Measurements from ENCODE around the gene OTOP3.

OTOP3 gene

DNA sequence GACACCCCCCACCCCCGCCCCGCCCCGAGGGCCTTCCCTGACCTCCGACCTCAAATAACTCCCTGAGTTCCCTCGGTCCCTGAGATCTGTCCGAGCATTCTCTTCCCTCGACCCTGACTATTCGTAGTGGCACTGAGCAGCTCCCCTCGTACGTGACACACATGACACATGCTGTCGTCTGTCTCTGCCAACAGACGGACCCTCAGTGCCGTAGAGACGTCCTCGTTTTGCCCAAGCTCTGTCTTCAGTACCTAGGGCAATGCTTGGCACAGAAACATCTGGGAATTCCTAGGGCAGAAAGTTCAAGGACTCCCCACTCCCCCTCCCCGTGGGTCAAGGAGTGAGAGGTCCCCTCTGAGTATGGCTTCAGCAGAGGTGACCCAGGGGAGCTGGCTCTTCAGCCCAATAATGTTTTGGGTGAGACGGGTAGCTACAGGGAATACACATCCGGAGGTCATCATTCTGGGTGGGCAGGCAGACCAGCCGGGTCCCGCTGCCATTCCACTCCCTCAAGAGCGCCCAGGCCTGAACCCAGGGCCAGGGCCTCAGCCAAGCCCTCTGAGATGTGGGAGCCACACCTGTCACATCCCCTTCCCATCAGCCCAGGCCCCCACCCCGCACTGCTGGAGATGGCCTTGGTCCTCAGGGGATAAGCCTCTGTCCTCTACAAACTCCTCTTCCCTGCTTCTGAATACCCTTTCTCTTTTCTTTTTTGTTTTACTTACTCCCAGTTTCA is 41.6 kb upstream of the OTOP3 start:
- no peak for DNase-seq (ENCODE audit: low read depth)
- no peak overlapping the region for H3K4me3 ChIP-seq (replicated peaks; ENCODE audit: low read depth, low read length)
- TF ChIP-seq, protein P1, sequence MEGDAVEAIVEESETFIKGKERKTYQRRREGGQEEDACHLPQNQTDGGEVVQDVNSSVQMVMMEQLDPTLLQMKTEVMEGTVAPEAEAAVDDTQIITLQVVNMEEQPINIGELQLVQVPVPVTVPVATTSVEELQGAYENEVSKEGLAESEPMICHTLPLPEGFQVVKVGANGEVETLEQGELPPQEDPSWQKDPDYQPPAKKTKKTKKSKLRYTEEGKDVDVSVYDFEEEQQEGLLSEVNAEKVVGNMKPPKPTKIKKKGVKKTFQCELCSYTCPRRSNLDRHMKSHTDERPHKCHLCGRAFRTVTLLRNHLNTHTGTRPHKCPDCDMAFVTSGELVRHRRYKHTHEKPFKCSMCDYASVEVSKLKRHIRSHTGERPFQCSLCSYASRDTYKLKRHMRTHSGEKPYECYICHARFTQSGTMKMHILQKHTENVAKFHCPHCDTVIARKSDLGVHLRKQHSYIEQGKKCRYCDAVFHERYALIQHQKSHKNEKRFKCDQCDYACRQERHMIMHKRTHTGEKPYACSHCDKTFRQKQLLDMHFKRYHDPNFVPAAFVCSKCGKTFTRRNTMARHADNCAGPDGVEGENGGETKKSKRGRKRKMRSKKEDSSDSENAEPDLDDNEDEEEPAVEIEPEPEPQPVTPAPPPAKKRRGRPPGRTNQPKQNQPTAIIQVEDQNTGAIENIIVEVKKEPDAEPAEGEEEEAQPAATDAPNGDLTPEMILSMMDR (IDR thresholded peaks at IDR 0.05; ENCODE audit: low read length, missing control alignments) = no peak

DNA sequence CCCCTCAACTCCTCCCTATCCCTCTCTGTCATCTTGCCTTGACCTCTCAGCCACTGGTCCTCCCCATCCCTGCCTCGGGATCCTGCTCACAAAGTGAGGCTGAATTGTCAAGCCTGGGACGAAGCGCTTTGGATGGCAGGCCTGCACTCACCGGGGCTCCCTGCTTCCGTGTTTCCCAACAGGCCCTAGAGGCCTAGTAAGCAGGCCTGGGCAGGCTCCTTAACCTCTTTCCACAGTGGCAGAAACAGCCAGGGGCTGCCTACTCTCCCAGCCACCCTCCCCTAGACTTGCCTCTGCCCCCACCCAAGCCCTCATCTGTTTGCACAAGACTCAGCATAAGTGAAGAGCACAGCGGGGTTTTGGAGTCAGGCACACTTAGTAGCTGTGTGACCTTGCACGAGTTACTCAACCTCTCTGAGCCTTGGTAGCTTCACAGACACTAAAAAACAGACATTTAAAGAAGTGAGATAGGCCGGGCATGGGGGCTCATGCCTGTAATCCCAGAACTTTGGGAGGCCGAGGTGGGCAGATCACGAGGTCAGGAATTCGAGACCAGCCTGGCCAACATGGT is 37.2 kb upstream of the OTOP3 start:
- no peak overlapping the region for H3K4me3 ChIP-seq (replicated peaks; ENCODE audit: low read depth, low read length)
- DNase-seq (ENCODE audit: low read depth) = no peak
- TF ChIP-seq, protein P1 (IDR thresholded peaks at IDR 0.05; ENCODE audit: low read length, missing control alignments) = no peak

DNA sequence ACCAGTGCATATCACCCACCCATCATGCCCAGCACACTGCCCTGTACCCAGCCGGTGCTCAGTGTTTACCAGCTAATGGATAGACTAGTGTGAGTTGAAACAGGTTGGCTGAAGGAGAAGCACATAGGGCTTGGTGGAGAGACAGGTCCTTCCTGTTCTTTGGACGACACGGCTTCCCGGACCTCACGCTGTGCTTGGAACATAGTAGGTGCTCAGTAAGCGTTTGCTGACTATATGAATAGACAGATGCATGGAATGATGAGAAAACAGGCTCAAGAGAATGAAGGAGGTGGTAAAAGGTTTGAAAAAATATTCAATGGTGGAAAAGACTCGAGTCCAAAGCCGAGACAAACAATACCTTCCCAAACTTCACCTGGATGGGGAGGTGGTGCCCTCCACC is 35.5 kb upstream of the OTOP3 start:
- no peak overlapping the region for H3K4me3 ChIP-seq (replicated peaks; ENCODE audit: low read depth, low read length)
- DNase-seq (ENCODE audit: low read depth) = no peak
- TF ChIP-seq, protein P1 (IDR thresholded peaks at IDR 0.05; ENCODE audit: low read length, missing control alignments) = no peak

DNA sequence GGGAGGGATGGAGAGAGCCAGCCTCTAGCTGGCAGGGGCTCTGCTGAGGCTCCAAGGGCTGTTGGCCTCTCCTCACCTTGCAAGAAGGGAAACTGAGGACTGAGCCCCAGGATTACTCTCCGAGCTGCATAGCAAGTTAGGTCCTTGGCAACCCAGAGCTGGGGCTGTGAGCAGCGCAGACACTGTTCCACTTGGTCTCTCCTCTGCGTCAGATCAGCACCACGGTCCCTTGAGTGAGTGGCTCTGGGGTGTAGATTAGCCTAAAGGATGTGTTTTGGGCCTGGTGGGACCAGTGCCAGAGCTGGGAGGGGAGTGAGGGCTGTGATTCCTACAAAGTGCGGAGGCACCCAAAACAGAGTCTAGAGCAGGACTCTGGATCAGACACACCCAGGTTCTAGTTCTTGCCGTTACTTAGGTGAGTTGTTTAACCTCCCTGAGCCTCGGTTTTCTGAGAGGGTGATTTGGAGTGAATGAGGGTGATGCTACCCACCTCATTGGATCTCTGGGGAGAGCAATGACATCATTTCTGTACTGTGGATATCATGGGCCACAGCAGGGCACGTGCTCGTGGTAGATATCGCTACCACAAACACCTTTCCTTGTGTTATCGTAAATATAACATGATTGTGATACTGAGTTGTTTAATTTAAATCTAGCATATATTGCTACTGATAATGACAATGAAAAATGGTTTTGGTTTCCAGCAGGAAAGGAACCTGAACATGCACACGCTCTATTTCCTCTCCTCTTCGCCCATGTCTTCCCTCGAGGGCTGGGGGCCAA is 34.2 kb upstream of the OTOP3 start:
- no peak overlapping the region for H3K4me3 ChIP-seq (replicated peaks; ENCODE audit: low read depth, low read length)
- TF ChIP-seq, protein P1 (IDR thresholded peaks at IDR 0.05; ENCODE audit: low read length, missing control alignments) = no peak
- no peak for DNase-seq (ENCODE audit: low read depth)

DNA sequence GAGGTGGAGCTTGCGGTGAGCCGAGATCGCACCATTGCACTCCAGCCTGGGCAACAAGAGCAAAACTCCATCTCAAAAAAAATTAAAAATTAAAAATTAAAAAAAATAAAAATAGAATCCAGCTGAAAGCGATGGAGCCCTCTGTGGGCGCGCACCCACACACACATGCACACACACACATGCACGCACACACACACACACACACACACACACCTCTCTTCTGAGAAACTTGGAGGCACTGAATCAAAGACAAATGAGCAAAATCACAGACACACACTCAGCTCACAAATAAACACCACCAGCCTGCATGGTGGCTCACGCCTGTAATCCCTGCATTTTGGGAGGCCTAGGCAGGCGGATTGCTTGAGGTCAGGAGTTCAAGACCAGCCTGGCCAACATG is 32.7 kb upstream of the OTOP3 start:
- TF ChIP-seq, protein P1 (IDR thresholded peaks at IDR 0.05; ENCODE audit: low read length, missing control alignments) = no peak
- no peak for DNase-seq (ENCODE audit: low read depth)
- no peak overlapping the region for H3K4me3 ChIP-seq (replicated peaks; ENCODE audit: low read depth, low read length)

DNA sequence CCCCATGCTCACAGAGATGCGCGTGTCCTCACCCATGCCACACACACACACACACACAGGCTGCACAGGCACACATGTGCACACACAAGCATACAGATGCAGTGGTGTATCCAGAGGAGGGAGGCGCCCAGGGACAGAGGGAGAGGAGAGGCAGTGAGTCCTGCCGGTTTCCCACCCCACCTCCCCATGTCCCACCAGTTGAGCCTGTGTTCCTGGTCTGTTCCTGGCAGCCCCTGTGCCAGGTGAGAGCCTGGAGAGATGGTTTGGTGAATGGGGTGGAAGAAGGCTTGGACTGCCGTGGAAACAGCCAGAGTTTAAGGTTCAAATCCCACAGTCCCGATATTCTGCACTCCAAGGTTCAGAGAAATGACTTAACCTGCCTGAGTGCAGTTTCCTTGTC is 32.0 kb upstream of the OTOP3 start:
- TF ChIP-seq, protein P1 (IDR thresholded peaks at IDR 0.05; ENCODE audit: low read length, missing control alignments) = no peak
- no peak for DNase-seq (ENCODE audit: low read depth)
- no peak overlapping the region for H3K4me3 ChIP-seq (replicated peaks; ENCODE audit: low read depth, low read length)

All from fibroblast of pulmonary artery (primary cell).